AG09319 (cell line): ENCODE data around the gene MFAP2.

Experiments used
- DNase-seq: peaks from one replicate; pipeline ENCODE4 v3.0.0-alpha.2; 2010; ENCODE audit warnings: low read depth; ENCODE audit errors: extremely low read depth
- TF ChIP-seq, protein P1 (sequence below): IDR thresholded peaks from 2 replicates; pipeline ENCODE4 v1.5.1; 2011; ENCODE audit warnings: low read depth, mild to moderate bottlenecking, inconsistent platforms, low read length, moderate library complexity

The MFAP2 gene

DNA sequence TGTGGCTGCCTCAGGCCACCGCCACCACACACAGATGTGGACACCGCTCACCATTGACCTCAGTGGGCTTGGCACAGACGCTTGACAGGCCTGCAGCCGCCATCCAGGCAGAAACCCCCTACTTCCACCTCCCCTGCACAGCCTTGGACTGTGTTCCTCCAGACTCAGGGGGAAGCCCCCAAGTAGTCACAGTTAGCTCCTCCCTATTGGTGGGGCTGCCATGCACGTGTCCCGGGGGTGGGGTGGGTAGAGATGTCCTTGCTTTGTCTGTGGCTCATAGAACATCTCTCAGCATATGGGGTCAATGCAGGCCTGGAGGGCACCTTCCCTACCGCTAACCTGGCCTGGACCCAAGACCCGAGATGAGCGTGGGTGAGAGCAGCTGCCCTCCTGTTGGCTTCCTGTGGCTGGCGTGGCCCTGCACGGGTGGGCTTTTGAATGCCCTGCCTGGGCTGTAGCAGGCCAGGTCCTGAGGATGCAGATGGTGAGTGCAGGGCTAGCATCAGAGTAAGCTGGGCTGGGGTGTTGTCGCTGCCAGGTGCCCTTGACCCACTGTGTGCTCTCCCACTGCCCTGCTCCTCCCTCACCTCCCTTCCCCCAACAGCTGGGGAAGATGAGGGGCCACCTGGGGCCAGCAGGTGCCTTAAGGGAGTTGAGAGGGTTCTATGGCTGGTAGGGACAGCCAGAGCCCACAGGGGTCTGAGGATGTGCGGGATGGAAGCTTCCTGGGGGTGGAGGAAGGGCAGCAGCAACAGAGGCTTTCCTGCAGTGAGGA is 52.5 kb downstream of the MFAP2 start:
- DNase-seq = no peak
- TF ChIP-seq, protein P1, sequence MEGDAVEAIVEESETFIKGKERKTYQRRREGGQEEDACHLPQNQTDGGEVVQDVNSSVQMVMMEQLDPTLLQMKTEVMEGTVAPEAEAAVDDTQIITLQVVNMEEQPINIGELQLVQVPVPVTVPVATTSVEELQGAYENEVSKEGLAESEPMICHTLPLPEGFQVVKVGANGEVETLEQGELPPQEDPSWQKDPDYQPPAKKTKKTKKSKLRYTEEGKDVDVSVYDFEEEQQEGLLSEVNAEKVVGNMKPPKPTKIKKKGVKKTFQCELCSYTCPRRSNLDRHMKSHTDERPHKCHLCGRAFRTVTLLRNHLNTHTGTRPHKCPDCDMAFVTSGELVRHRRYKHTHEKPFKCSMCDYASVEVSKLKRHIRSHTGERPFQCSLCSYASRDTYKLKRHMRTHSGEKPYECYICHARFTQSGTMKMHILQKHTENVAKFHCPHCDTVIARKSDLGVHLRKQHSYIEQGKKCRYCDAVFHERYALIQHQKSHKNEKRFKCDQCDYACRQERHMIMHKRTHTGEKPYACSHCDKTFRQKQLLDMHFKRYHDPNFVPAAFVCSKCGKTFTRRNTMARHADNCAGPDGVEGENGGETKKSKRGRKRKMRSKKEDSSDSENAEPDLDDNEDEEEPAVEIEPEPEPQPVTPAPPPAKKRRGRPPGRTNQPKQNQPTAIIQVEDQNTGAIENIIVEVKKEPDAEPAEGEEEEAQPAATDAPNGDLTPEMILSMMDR = no peak

DNA sequence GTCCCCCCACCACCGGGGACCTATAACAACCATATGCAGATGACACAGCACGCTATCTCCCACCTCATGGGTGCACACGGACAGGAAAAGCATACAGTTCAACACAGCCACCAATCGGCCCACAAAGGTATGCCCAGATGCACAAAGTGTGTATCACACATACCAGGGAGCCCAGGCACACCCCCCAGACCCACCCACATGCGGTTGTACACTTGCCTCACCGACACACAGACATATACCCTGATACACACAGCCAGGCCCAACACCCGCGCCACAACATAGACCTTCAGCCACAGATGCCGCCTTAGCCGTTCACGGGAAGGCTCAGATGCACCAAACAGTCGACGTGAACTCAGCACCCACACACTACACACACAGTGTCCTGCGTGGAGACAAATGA is 53.2 kb downstream of the MFAP2 start:
- TF ChIP-seq, protein P1 = no peak
- DNase-seq = no peak

DNA sequence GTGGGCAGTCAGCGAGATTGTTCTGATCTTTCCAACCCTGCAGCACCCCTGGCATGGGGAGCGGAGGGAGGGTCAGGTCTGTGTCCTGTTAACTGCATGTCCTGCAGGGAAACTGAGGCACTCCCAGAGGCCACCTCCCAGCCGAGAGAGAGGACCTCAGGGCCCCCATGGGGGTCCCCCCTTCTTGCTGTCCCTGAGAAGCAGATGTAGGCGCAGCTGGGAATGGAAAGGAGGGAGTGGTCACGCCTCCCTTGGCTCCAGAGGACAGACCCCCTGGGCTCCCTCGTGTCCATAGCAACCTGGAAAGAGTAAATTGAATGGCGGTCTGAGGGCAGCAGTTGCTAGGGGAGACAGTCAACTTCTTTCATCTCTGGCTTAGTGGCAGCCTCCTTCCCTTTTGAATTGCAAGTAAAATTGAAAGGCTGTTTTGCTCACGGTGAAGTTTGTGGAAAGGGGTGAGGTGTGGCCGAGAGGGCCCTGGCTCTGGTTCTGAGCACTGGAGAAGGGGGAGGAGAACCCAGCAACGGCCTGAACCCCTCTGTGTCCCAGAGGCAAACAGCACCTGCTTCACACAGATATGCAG is 53.8 kb downstream of the MFAP2 start:
- no peak for DNase-seq
- TF ChIP-seq, protein P1 = no peak

DNA sequence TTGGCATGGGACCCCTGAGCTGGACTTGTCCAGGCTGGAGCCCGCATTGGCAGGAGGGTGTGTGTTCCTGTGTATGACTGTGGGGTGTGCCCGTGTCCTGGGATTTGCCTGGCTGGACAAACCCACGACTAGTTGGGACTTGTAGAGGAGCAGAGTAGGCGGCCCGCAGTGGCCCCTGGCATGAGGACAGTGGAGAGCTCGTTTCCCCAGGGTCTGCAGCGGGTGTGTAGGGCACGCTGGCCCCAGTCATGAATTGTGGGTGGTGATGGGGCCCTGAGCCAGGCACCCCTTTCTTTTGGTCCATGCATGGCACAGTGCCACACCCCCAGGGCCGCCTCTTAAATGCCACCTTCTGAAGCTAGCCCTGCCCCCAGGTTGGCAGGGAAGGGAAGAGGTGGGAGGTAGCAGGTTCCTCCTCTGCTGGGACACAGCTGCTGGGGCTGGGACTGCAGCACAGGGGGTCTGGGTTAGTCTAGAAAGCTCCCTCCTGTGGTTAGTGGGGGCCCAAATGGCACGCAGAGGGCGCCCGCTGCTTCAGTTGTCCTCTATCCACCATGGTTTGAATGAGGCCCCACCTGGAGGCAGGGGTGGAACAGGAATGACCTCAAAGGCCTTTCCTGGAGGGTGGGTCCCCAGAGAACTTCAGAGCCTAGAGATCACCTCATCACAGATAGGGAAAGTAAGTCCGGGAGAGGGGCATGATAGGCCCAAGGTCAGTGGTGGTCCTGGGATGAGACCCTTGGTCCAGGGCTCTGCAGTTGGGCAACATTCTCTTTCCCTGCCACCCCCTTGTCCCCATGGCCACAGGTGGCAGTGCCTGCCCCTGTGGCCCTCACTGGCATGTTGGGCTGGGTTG is 54.6 kb downstream of the MFAP2 start:
- TF ChIP-seq, protein P1 = no peak
- DNase-seq = no peak

DNA sequence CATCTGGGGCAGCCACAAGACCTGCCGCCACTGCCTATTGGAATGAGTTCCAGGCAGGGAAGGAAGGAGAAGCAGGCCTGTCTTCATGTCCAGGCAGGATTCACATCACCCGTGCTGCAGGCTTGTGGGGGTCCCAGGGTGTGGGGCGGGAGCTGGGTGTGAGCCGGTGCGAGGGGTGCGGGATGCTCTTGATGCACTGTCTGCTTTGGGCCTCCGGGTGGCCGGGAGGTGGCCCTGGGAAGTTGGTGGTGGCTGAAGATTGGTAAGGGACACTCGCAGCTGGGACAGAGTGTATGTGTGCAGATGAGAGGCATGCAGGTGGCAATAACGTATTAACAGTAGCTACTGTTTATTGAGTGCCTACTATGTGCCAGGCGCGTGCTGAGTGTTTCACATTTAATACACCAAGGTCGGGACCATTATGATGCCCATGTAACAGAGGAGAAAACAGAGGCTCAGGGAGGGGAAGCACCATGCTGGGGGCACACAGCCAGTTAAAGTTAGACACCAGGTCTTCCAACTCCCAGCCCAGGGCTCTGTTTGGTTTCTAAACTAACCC is 55.4 kb downstream of the MFAP2 start:
- TF ChIP-seq, protein P1 = no peak
- no peak for DNase-seq
